Stimulated activated naive CD8-positive, alpha-beta T cell treated with anti-CD3 and anti-CD28 coated beads, Interleukin-15, Interleukin-2, amounts not matched to agents 100 ng/mL and 50 ng/mL, for 24 hours (primary cell): ENCODE data around the gene DPP3.
"Not testable (repeated sequence)": the region's sequence is repeated elsewhere in the genome, so short reads cannot be mapped to it uniquely, and the experiment has no call there.

Experiments
- H3K27ac Mint-ChIP-seq: one replicate; pipeline ENCODE4 v1.8.0; 2021; ENCODE audit warnings: mild to moderate bottlenecking, mixed read lengths
- H3K27me3 Mint-ChIP-seq: one replicate; pipeline ENCODE4 v1.8.0; 2021; ENCODE audit warnings: mixed read lengths
- H3K36me3 Mint-ChIP-seq: one replicate; pipeline ENCODE4 v1.8.0; 2021; ENCODE audit warnings: low read depth, mixed read lengths
- H3K4me1 Mint-ChIP-seq: one replicate; pipeline ENCODE4 v1.8.0; 2021; ENCODE audit warnings: low read depth, mixed read lengths
- H3K4me3 Mint-ChIP-seq: one replicate; pipeline ENCODE4 v1.8.0; 2021; ENCODE audit warnings: mild to moderate bottlenecking, mixed read lengths
- H3K9me3 Mint-ChIP-seq: one replicate; pipeline ENCODE4 v1.8.0; 2021; ENCODE audit warnings: mixed read lengths

DPP3 gene

DNA sequence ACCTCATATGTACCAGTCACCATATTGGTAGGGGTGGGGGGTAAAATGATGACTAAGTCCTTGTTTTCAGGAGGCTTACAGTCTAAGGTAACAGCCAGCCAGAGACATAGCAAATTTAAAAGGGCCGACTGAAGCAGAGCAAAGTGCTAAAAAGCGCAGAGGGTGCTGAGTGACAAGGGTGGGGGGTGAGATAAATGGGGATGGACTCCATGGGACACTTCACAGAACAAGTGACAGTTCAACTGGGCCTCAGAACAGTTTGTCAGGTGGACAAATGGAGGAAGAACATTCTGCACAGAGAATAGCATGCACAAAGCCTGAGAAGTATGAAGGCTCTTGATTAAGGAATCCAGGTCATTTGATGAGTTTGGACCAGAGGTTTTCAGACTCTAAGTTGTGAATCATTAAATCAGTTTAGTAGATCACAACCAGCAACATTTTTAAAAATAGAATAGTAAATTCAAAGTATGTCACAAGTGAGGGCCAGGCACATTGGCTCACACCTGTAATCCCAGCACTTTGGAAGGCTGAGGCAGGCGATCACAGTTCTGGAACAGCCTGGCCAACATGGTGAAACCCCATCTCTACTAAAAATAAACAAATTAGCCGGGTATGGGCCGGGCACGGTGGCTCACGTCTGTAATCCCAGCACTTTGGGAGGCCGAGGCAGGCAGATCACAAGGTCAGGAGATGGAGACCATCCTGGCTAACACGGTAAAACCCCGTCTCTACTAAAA lies 44.2 kb downstream of the DPP3 start:
- Mint-ChIP-seq H3K36me3 (peaks cover 32% of the 10 kb centered on the region), H3K27me3 (no peaks in the 10 kb centered on the region), H3K4me1 (no peaks in the 10 kb centered on the region), H3K9me3 (no peaks in the 10 kb centered on the region), H3K27ac (no peak overlapping the region), H3K4me3 (no peak overlapping the region)

DNA sequence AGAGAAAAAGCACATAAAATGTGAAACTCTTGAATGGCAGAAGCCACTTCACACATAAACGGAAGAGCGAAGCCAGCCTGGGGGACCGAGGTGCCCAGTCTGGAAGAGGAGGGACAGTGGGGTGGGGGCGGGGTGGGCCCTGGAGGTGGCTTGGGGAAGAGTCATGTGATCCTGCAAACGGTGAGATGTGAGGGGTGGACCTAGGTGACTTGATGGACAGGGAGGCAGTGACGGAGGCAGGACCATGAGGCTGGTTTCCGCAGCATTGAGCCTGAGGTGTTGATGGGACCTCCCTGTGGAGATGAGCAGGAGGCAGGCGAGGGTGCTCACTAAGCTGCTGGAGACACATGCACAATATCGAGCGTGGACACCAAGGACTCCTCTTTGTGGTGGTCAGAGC lies 48.8 kb downstream of the DPP3 start:
- Mint-ChIP-seq H3K27ac (no peak overlapping the region), H3K9me3 (no peaks in the 10 kb centered on the region), H3K27me3 (no peaks in the 10 kb centered on the region), H3K4me3 (no peak overlapping the region), H3K4me1 (no peaks in the 10 kb centered on the region), H3K36me3 (peaks cover 13% of the 10 kb centered on the region)

DNA sequence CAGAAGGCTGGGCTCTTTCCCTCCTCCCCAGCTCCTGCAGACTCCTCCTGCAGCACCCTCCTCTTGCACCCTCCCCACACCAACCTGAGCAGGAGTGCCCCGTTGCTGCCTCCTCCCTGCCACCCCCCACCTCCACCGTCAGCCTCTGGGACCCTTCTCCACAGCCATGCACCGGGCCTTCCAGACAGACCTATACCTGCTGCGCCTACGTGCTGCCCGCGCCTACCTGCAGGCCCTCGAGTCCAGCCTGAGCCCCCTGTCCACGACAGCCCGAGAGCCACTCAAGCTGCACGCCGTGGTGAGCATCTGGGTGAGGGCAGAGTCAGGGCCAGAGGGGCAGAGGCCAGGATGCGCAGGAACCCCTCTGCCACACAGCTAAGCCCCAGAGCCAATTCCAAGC lies 49.4 kb downstream of the DPP3 start:
- no peaks in the 10 kb centered on the region for H3K4me1 Mint-ChIP-seq
- H3K27ac Mint-ChIP-seq, result no peak overlapping the region
- H3K9me3 Mint-ChIP-seq, result no peaks in the 10 kb centered on the region
- H3K4me3 Mint-ChIP-seq, result no peak overlapping the region
- H3K36me3 Mint-ChIP-seq, result peaks cover 9% of the 10 kb centered on the region
- no peaks in the 10 kb centered on the region for H3K27me3 Mint-ChIP-seq

DNA sequence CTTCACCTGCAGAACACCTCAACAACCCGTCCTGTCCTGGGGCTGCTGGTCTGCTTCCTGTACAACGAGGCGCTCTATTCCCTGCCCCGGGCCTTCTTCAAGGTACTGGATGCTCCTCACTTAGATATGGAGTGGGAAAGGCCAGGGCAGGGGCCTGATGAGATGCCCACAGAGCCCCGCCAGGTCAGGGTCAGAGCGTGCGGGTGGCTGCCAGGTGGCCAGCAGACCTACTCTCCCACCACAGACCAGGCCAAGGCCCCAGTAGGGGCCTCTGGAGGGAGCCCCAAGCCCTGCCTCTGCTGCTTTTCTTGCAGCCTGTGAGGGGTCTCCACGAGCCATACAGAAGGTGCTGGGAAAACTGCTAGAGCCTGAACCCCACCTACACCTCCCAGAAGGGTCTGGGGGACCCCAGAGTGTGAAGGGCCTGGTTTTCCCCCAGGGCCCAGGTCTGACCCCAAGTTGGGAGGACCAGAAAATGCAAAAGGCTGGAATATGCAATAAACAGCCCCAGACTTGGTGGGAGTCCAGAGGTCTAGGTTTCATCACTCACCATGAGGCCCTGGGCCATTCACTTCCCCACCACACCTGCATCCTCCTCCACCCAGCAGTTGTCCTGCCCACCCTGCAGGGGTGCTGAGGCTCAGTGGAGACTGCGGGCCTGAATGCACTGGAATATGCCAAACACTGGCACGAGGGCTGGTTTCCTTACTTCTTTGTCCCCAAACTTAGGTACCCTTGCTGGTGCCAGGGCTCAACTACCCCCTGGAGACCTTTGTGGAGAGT lies 50.9 kb downstream of the DPP3 start:
- Mint-ChIP-seq H3K27me3 (no peaks in the 10 kb centered on the region), H3K27ac (no peak overlapping the region)

DNA sequence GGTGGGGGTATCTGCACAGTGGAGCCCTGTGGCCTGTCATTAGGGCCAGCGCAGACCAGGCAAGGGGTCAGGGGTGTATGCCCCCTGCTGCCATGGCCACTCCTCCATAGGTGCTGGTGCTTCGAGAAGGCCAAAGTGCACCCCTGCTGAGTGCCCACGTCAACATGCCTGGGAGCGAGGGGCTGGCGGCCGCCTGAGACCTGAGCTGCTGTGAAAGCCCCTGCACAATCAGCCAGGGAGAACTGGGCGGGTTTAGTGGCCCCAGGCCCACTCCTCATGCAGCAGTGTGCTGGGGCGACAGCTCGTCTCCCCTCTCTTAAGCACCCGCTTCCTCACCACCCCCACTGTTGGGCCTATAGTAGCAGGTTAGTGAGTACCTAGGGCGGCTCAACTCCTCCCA lies 51.6 kb downstream of the DPP3 start:
- Mint-ChIP-seq H3K27me3 (no peaks in the 10 kb centered on the region), H3K4me1 (no peaks in the 10 kb centered on the region), H3K4me3 (no peak overlapping the region), H3K36me3 (peaks cover 18% of the 10 kb centered on the region), H3K27ac (no peak overlapping the region), H3K9me3 (no peaks in the 10 kb centered on the region)

More for the DNA sequence above, 50.9 kb downstream of the DPP3 start:
- Mint-ChIP-seq H3K9me3 (no peaks in the 10 kb centered on the region), H3K4me1 (no peaks in the 10 kb centered on the region), H3K36me3 (peaks cover 16% of the 10 kb centered on the region), H3K4me3 (no peak overlapping the region)

DNA sequence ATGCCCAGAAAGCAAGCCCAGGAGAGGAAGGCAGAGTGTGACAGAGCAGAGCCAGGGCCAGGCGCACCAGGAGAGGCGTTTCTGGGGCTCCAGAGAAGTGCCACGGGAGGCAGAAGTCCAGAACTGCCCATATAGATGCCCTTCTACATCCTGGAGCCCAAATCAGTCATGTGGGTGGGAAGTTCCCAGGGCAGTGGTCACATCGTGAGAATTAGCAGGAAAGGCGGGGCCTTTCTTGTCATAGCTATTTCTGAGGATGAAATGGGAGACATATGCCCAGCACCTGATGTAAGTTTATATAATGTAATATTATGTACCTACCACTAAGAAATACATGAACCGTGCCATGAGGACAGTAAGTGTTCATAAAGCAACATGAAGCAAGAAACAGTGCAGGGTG lies 52.5 kb downstream of the DPP3 start:
- H3K27ac Mint-ChIP-seq, result no peak overlapping the region

DNA sequence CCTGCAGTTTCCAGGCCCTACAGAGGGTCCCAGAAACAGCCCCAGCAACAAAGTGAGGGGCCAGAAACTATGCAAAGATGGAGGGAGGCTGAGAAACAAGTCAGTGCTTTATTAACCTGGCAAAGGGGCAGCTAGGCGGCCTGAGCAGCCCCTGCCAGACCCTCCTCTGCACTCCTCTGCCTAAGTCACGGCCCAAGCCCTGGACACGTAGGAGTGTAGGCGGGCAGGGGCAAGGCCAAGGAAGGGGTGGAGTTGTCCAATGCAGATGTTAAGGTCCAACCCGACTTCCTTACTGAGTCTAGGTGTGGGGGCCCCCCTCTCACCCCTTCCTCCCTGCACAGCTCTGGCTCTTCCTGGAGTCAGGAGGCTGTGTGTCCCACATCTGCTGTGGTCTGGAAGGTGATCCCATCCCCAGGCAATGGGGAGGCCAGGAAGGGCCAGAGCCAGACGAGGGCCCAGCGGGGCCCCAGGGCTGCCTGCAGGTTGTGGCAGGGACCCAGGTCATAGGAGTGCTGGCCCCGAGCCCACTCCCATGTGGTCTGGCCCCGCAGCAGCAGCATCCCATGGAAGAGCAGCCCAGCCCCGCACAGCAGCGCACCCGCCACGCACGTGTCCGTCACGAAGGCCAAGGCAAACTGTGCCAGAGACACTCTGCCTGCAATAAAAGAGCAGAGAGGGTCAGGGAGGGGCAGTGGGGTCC lies 59.1 kb downstream of the DPP3 start:
- Mint-ChIP-seq H3K27ac (no peak overlapping the region), H3K36me3 (peaks cover 20% of the 10 kb centered on the region), H3K27me3 (no peaks in the 10 kb centered on the region), H3K9me3 (no peaks in the 10 kb centered on the region), H3K4me1 (peaks cover 18% of the 10 kb centered on the region), H3K4me3 (no peak overlapping the region)

More for the DNA sequence above, 52.5 kb downstream of the DPP3 start:
- Mint-ChIP-seq H3K4me3 (no peak overlapping the region), H3K27me3 (no peaks in the 10 kb centered on the region), H3K4me1 (no peaks in the 10 kb centered on the region), H3K9me3 (no peaks in the 10 kb centered on the region), H3K36me3 (peaks cover 14% of the 10 kb centered on the region)

DNA sequence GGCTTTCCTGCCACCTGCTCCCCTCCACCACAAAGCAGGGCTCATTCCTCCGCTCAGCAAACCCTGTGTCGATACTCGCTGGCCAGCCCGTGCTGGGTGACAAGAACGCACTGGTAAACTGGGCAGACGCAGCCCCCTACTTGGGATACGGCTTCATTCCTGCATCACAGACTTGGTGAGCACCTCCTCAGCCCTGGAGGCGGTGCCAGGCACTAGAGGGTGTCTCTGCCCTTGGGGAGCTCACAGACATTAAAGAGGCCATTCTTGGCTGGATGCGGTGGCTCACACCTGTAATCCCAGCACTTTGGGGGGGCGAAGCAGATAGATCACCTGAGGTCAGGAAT lies 59.6 kb downstream of the DPP3 start:
- H3K4me3 Mint-ChIP-seq, result no peak overlapping the region
- no peak overlapping the region for H3K27ac Mint-ChIP-seq
- H3K36me3 Mint-ChIP-seq, result peaks cover 20% of the 10 kb centered on the region
- H3K4me1 Mint-ChIP-seq, result peaks cover 20% of the 10 kb centered on the region
- no peaks in the 10 kb centered on the region for H3K9me3 Mint-ChIP-seq
- no peaks in the 10 kb centered on the region for H3K27me3 Mint-ChIP-seq

DNA sequence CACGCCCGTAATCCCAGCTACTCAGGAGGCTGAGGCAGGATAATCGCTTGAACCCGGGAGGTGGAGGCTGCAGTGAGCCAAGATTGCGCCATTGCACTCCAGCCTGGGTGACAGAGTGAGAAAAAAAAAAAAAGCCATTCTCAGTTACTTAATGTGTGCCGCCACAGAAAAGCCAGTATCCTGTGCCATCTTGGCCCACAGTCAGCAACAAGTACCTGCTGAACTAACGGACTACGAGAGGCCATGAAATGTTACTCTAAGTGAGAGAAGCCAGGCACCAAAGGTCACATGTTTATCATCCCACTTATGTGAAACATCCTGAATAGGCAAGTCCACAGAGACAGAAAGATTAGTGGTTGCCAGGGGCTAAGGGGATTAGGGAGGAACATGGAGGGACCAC lies 60.4 kb downstream of the DPP3 start:
- not testable (repeated sequence) for H3K27me3 Mint-ChIP-seq, H3K27ac Mint-ChIP-seq, H3K9me3 Mint-ChIP-seq, H3K4me3 Mint-ChIP-seq
- H3K36me3 Mint-ChIP-seq, result peaks cover 19% of the 10 kb centered on the region
- H3K4me1 Mint-ChIP-seq, result peaks cover 25% of the 10 kb centered on the region

DNA sequence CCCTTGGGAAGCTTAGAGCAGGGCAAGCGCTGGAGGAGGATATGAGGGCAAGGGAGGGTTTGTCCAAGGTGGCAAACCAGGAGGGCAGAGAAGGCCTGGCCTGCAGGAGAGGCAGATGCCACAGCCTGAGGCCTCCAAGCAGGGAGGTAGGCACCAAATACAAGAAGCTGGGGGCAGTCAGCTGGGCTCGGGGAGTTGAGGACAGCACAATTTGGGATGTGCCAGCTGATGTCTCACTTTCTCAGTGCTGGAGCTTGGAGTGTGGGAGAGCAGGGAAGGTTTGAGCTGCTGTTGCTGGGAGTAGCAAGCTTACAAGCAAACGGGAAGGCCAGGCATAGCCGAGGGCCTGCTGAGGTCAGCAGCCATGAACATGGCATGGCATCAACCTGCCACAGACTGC lies 61.7 kb downstream of the DPP3 start:
- no peaks in the 10 kb centered on the region for H3K27me3 Mint-ChIP-seq
- H3K9me3 Mint-ChIP-seq, result no peaks in the 10 kb centered on the region
- peaks cover 12% of the 10 kb centered on the region for H3K36me3 Mint-ChIP-seq
- no peak overlapping the region for H3K4me3 Mint-ChIP-seq
- peak overlapping the region; percentile 17 for H3K27ac Mint-ChIP-seq
- H3K4me1 Mint-ChIP-seq, result peaks cover 29% of the 10 kb centered on the region

DNA sequence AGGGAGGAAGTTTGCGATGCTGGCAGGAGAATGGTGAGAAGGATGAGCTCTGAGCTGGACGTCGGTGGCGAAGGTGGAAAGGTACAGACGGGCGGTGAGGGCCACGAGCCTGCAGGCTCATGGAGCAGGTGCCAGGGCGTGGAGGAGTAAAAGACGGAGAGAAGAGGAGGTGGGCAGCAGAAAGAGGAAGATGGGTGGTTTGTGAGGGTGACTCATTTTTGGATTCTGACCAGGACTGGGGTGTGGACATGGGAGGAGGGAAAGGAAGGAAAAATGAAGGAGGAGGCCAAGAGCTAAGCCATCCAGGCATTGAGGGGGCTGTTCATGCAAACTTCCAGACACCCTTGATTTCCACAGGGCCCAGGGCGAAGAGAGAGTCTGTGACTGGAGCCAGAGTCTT lies 62.1 kb downstream of the DPP3 start:
- Mint-ChIP-seq H3K4me3 (no peak overlapping the region), H3K36me3 (peaks cover 12% of the 10 kb centered on the region), H3K9me3 (no peaks in the 10 kb centered on the region), H3K4me1 (peaks cover 29% of the 10 kb centered on the region), H3K27me3 (no peaks in the 10 kb centered on the region), H3K27ac (peak overlapping the region; percentile 17)

DNA sequence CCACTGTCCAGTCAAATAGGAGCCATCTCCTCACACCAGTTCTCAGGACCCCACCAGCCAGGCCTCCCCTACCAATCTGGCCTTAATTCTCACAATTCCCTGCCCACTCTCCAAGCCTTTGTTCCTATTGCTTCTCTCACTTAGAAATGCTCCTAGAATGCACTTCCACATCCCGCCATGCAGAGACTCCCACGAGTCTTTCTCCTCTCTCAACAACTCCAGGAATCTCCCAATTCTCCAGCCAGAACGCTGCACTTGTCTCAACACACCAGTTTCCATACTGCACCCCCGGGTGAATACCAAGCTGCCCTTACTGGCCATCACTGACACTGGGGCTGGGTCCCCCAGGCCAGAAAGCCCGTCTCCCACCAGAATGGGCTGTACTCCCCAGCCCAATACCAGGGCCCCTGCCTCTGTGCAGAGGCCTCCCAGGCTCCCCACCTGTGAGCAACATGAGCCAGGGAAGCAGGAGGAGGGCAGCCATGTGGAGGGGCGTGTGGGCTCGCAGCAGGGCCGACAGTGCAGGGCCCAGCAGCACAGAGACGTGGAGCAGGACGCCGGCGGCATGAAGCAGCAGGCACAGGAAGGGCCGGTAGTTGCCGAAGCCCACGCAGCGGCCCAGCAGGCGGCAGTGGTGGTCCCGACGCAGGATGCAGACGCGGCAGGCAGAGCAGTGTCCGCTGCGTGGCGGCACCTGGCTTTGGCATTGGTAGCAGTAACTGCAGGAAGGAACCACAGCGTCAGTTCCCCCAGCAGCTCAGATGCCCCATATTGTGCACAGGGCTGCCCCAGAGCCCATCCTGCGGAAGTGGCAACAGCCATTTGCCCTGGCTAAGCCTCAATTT lies 63.3 kb downstream of the DPP3 start:
- H3K4me1 Mint-ChIP-seq, result peaks cover 29% of the 10 kb centered on the region
- peak overlapping the region; percentile 65 for H3K27ac Mint-ChIP-seq
- peaks cover 12% of the 10 kb centered on the region for H3K36me3 Mint-ChIP-seq
- H3K27me3 Mint-ChIP-seq, result peaks cover 2% of the 10 kb centered on the region
- no peaks in the 10 kb centered on the region for H3K9me3 Mint-ChIP-seq
- H3K4me3 Mint-ChIP-seq, result peak overlapping the region; percentile 68

DNA sequence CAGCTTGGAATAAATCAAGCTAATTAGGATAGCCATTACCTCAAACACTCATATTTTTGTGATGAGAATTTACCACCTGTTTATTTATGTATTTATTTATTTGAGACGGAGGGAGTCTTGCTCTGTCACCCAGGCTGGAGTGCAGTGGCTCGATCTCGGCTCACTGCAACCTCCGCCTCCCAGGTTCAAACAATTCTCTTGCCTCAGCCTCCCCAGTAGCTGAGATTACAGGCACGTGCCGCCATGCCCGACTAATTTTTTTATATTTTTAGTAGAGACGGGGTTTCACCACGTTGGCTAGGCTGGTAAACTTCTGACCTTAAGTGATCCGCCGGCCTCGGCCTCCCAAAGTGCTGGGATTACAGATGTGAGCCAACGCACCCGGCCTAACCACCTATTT lies 64.7 kb downstream of the DPP3 start:
- H3K36me3 Mint-ChIP-seq, result peaks cover 12% of the 10 kb centered on the region
- H3K27ac Mint-ChIP-seq, result peak overlapping the region; percentile 82
- H3K9me3 Mint-ChIP-seq, H3K27me3 Mint-ChIP-seq: not testable (repeated sequence)
- peaks cover 29% of the 10 kb centered on the region for H3K4me1 Mint-ChIP-seq
- peak overlapping the region; percentile 92 for H3K4me3 Mint-ChIP-seq

DNA sequence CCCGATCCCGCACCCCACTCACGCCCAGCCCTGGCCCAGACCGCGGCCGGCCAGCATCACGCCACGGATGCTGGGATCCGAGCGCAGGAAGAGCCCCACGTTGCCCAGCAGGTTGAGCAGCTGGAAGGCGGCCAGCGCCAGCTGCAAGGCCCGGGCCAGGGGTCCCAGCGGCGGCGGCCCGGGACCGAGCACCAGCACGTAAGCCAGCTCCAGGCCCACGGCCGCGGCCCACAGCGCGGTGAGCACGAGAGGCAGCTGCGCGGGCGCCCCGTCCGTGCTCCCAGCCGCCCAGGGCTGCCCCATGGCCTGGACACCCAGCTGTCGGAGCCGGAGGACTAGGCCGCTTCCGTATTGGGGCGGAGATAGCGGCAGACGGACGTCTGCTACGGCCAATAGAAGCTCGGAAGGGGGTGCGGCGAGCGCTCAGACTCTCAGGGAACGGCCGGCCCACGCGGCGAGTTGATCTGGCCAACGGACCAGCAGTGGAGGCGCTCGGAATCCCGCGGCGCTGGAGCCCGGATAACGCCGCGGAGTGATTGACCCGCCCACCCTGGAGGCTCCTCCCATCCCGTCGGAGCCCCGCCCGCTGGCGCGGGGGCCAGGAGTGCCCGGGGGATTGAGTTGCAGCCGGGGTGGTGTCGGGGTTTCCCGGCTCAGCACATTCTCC lies 65.6 kb downstream of the DPP3 start, which contains the start of gene ZDHHC24:
Gene ZDHHC24 (minus strand): TSS at position 348 of the 667 bp plus-strand sequence. CDS start 45 bp downstream, at position 303.
- Mint-ChIP-seq H3K27ac (peak within 1 kb of the TSS; percentile 82), H3K4me3 (peak within 1 kb of the TSS; percentile 92), H3K4me1 (peaks cover 29% of the 10 kb centered on the region), H3K9me3 (no peaks in the 10 kb centered on the region), H3K36me3 (peaks cover 12% of the 10 kb centered on the region), H3K27me3 (peaks cover 8% of the 10 kb centered on the region)
